MCF 10A (cell line): ENCODE results near the gene FNDC11. TPM values are rescaled to one million over a fixed set of nuclear protein-coding genes. Genes with fewer than 3 reads are reported as not detected.
A peak's percentile ranks its signal among the peaks of the same experiment; 100 is the strongest.

Source experiments
- BruUV-seq: library from RNA; stranded (reverse); fragments of 400-500 nt; replicated peaks from 2 replicates; lab custom pipeline; 2021; lab: Mats Ljungman, UMichigan
- CTCF ChIA-PET: fragments of 300-600 bp; sonication (Branson Sonifier 250); formaldehyde crosslinking; extraction: SDS; loops from one replicate; lab custom pipeline; 2021; ENCODE audit warnings: antibody characterized with exemption, inconsistent platforms; lab: Yijun Ruan, JAX
- POLR2A ChIA-PET: fragments of 300-600, 350-650 bp; sonication (Branson Sonifier 250); formaldehyde crosslinking; extraction: SDS; loops from one replicate; lab custom pipeline; 2020; ENCODE audit warnings: antibody characterized with exemption, inconsistent platforms; lab: Yijun Ruan, JAX
- DNase-seq: peaks from one replicate; pipeline ENCODE4 v3.0.0-alpha.2; 2018; ENCODE audit not compliant: unreplicated experiment
- H3K27ac Mint-ChIP-seq: one replicate; pipeline ENCODE4 v1.8.0; 2022; ENCODE audit warnings: mild to moderate bottlenecking, low read depth, mixed read lengths; ENCODE audit not compliant: unreplicated experiment
- H3K27me3 Mint-ChIP-seq: one replicate; pipeline ENCODE4 v1.8.0; 2022; ENCODE audit warnings: mixed read lengths; ENCODE audit not compliant: insufficient read depth, unreplicated experiment
- H3K36me3 Mint-ChIP-seq: one replicate; pipeline ENCODE4 v1.8.0; 2022; ENCODE audit warnings: mild to moderate bottlenecking, moderate library complexity, mixed read lengths; ENCODE audit not compliant: insufficient read depth, unreplicated experiment
- H3K4me1 Mint-ChIP-seq: one replicate; pipeline ENCODE4 v1.8.0; 2022; ENCODE audit warnings: mixed read lengths; ENCODE audit not compliant: insufficient read depth, unreplicated experiment
- H3K4me3 Mint-ChIP-seq: one replicate; pipeline ENCODE4 v1.8.0; 2022; ENCODE audit warnings: mild to moderate bottlenecking, moderate library complexity, mixed read lengths; ENCODE audit not compliant: unreplicated experiment
- H3K9me3 Mint-ChIP-seq: one replicate; pipeline ENCODE4 v1.8.0; 2022; ENCODE audit warnings: mixed read lengths; ENCODE audit not compliant: unreplicated experiment
- CTCF ChIP-seq: fragments of 200-600 bp; IDR thresholded peaks from one replicate; pipeline ENCODE4 v1.8.0; 2022; ENCODE audit warnings: antibody characterized with exemption, mild to moderate bottlenecking; ENCODE audit not compliant: unreplicated experiment
- intact Hi-C: fragments of 100-400 bp; cut with micrococcal nuclease; formaldehyde crosslinking; loops from 2 replicates; pipeline ENCODE4 v1.14.1; 2022
- total RNA-seq: library from RNA; stranded (reverse); gene quantifications from 2 replicates; pipeline ENCODE4 v1.2.3, GENCODE V29; 2022

The FNDC11 gene
- total RNA-seq, 1 experiment from 2014 or later, result 2.4 TPM

GRCh38 chr20:63539441-63540370, 14.3 kb upstream of the FNDC11 start:
- no TSS peak for BruUV-seq
- ChIA-PET CTCF (interaction anchor here (0.6 to 3.0 kb wide), 11 partner anchors 8 to 500 kb away, joined by 3 to 24 read pairs (median 4); partner anchors contain the start of gene SRMS), POLR2A (interaction anchor here (0.6 to 11.8 kb wide), 4 partner anchors 17 to 326 kb away, joined by 3 to 124 read pairs (median 3); partner anchors contain the start of genes PPDPF and TPD52L2)
- no peak for TF ChIP-seq CTCF
- peaks cover 25% of the 10 kb centered on the region for H3K4me1 Mint-ChIP-seq
- H3K4me3 Mint-ChIP-seq, result no peak overlapping the region
- intact Hi-C loops, result loop anchor here (5.0 to 10.0 kb wide), 3 partner anchors 105 to 418 kb away; partner anchors contain the start of genes TNFRSF6B and UCKL1
- DNase-seq, result no peak
- no peaks in the 10 kb centered on the region for H3K9me3 Mint-ChIP-seq
- H3K27ac Mint-ChIP-seq, result no peak overlapping the region
- no peaks in the 10 kb centered on the region for H3K27me3 Mint-ChIP-seq
- peaks cover 7% of the 10 kb centered on the region for H3K36me3 Mint-ChIP-seq

- intact Hi-C loops, result no loop called here
- TF ChIP-seq CTCF, result no peak
- DNase-seq, result no peak
- no TSS peak for BruUV-seq
- Mint-ChIP-seq H3K4me1 (peaks cover 29% of the 10 kb centered on the region), H3K27ac (no peak overlapping the region), H3K4me3 (no peak overlapping the region), H3K27me3 (no peaks in the 10 kb centered on the region), H3K9me3 (no peaks in the 10 kb centered on the region), H3K36me3 (peaks cover 7% of the 10 kb centered on the region)
- CTCF ChIA-PET, result interaction anchor here (1.5 kb wide), 1 partner anchor 200 kb away, joined by 4 read pairs; no protein-coding TSS in a partner anchor
- POLR2A ChIA-PET, result interaction anchor here (0.6 kb wide), 1 partner anchor 44 kb away, joined by 3 read pairs; no protein-coding TSS in a partner anchor
Observed at GRCh38 chr20:63540417-63541186, 13.4 kb upstream of the FNDC11 start.

- Mint-ChIP-seq H3K4me1 (peaks cover 26% of the 10 kb centered on the region), H3K4me3 (peak overlapping the region; percentile 74), H3K36me3 (peaks cover 7% of the 10 kb centered on the region), H3K27me3 (no peaks in the 10 kb centered on the region), H3K9me3 (no peaks in the 10 kb centered on the region), H3K27ac (no peak overlapping the region)
- intact Hi-C loops, result no loop called here
- DNase-seq, result no peak
- TF ChIP-seq CTCF, result no peak
- ChIA-PET POLR2A (interaction anchor here (0.6 to 1.4 kb wide), 11 partner anchors 12 to 1264 kb away, joined by 3 to 12 read pairs (median 4); partner anchors contain the start of genes GMEB2, PPDPF, TPD52L2 and UCKL1), CTCF (no interaction called here)
- BruUV-seq, result no TSS peak
Observed at GRCh38 chr20:63541371-63541770, 12.6 kb upstream of the FNDC11 start.
